ENCODE results near the gene GALNT14.

The GALNT14 gene

DNA sequence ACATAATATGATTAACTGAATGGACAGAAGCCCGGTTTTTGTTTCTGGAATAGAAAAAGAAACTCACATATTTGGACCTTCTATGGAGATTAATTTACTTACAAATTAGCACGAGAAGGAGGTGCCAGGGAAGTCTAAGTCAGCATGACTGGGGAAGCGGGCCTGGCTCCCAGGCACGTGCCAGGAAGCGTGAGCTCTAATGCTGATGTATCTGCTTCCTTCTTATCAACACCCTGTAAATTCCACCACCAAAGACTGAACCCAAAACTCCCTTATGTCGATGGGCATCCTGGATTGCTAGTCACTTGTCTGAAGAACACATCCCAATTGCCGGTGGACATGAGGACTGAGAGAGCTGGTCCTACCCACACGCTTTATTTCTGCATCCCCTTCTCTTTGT, 134.5 kb downstream of the GALNT14 start:
- no peak for DNase-seq

DNA sequence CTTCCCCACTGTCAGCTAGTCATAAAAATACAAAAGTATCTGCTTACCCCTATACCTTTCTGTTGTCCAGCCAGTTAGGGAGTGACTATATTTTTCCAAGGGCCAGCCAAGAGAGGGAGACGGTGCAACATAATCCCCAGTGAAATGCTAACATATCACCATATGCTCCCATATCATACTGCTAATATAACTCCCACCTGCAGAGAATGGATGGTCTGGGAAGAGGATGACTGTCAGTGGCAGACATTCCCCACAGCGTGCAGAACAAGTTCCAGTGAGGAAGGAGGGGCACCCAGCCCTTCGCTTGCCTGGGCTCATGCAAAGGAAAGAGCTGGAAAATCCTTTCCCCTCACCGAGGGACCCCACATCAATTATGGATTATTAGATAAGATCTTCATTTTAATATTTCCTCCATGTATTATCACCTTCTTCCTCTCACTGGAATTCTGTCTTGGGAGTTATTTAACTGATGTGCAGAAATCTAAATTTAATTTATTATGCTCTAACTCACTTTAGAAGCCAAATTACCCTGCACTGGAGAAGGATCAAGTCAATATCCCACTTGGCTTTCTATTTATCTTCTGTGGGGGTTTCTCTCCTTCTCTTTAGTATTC, 135.6 kb downstream of the GALNT14 start:
- no peak for DNase-seq

DNA sequence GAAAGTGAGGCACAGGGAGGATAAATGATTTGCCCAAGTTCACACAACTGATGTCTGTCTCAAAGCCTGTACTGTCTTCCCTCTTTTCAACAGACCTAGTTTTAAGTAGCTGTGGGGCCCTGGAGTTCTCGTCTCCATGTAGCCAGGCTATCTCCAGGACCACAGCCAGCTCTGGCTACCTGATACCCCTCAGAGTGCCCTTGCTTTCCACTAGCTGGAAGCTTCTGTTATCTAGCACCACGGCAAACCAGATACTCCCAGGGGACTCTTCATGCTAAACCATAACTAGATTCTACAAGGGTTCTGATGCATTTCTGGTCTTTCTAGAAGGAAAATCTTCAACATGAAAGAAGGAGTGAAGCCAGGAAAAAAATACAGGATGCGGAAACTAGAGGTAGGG, 137.3 kb downstream of the GALNT14 start:
- no peak for DNase-seq

DNA sequence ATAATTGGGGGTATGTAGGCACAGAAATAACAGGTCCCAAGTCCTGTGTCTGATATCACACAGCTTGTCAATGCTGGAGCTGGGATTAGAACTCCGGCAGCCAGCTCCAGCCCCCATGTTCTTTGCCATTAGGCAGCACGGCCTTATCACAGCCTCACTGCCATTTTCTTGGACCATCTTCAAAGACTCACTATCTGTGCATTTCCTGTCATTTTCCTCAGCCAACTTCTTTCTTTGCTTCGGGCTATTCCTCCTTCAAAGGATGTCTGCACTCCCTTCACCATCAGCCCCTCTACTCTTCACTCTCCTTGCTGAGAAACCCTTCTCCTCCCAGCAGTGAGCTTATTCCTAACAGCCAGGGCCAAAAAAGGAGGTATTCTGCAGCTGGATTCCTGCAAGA, 139.6 kb downstream of the GALNT14 start:
- no peak for DNase-seq

GRCh38 chr2:30997979-30998378, 140.3 kb downstream of the GALNT14 start:
- DNase-seq: no peak

DNA sequence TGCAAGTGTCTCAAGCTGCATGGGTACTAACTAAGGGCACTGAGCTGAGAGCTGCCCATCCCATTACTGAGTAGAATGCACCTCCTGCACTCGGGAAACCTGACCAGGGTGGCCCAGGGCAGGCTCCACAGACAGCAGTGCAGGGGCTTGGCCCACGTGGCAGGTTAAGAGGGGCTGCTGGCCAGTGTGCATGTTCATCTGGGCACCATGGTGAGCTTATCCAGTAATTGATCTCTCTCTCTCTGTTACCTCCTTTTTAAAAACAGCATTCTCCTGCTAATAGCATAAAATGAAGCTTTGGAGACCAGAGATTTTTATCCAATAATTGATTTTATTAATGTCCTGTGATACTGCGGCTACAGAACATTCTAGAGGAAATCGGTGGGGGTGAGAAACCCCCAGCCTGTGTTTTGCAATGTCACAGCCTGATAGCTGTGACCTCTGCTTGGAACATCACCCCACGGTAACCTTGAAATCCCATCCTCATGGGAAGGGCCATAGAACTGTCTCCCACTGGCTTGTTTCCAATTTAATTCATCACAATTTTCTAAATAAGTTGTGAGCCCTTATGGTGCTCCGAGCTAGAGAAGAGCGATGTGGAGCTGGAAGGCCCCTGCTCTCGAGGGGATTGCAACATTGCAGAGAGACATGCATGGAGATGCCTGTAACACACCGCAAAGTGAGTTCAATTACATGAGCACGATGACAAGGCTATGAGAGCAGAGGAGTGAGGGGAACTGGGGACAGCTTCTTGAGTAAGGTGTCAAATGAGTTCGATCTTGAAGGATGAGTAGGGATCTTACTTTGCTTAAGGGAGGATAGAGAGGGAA, 143.8 kb downstream of the GALNT14 start:
- DNase-seq: no peak

DNA sequence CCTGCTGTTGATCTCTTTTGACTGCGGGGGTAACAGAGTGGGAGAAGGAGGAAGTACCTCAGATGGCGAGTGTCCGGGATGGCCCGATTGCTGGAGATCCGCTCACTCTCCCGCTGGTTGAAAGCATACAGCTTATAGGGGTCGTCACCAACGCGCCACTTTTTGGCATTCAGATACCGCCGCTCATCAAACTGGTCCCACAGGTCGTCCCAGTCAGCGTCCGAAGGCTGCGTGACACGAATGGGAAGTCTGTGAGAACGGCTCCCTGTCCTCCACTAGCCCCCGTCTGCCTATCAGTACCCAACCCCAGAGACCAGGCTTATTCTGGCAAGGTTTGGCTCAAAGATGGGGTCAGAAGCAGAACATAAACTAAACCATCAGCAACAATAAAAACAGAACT, 145.5 kb downstream of the GALNT14 start:
- no peak for DNase-seq

DNA sequence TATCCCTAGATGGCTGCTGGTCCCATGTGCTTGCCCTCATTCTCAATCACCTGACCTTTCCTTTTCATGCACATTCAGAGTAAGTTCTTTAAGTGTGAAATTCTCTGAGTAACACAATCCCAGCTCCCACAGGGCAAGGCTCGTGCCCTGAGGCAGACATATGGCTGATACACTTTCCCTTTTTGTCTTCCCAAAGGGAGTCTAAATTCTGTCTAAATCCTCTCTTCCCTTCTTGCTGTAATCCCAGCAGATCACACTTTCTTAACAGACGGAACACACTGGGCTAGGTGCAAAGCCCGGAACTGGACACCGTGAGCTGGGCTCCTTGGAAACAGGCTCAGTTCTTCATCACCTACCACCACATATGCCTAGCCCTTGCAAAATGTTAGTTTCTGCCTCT, 147.6 kb downstream of the GALNT14 start:
- no peak for DNase-seq

GRCh38 chr2:30990176-30990575, 148.1 kb downstream of the GALNT14 start:
- no peak for DNase-seq

- no peak for DNase-seq
Measured at GRCh38 chr2:30989746-30990145, 148.5 kb downstream of the GALNT14 start.

DNA sequence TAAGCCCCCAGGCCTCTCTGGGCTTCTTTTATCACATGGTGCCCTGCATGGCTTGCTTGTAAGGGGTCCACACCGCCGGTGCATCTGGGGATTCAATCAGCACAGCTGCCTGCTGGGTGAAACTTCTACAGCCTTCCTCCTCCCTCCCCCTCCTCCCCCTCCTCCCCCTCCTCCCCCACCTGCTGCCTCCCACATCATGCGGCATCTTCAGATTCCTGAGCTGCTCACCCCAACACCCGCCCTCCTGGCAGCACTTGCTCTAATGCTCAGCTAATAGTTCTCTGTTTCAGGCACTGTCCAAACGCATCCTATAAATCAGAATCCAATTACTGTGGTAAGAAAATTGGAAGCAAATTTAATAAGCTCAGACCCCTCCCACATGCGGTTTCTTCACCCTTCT, 150.7 kb downstream of the GALNT14 start:
- DNase-seq: no peak

GRCh38 chr2:30986231-30986580, 152.0 kb downstream of the GALNT14 start:
- DNase-seq: no peak

GRCh38 chr2:30985493-30986230, 152.6 kb downstream of the GALNT14 start:
- DNase-seq: no peak

- no peak for DNase-seq
Measured at GRCh38 chr2:30984148-30984547, 154.1 kb downstream of the GALNT14 start.

DNA sequence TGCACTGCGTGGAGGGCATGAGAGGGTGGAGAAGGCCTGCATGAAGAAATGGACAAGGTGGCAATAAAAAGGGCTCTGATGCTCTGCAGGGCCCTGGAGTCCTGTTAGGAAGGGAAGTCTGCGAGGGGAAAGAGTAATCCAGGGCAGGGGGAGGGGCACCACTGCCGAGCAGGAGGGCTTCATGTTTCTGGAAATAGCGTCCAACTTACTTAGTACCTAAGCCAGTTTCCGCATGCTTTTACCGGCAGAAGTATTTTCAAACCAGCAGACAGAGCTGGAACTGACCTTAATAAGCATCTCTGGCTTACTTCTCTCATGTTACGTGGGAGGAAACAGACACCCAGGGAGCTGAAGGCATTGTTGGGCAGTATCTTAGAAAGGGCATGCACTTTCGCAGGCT, 156.7 kb downstream of the GALNT14 start:
- peak; percentile 59 for DNase-seq

GRCh38 chr2:30981096-30981495, 157.1 kb downstream of the GALNT14 start:
- DNase-seq: peak; percentile 26

DNA sequence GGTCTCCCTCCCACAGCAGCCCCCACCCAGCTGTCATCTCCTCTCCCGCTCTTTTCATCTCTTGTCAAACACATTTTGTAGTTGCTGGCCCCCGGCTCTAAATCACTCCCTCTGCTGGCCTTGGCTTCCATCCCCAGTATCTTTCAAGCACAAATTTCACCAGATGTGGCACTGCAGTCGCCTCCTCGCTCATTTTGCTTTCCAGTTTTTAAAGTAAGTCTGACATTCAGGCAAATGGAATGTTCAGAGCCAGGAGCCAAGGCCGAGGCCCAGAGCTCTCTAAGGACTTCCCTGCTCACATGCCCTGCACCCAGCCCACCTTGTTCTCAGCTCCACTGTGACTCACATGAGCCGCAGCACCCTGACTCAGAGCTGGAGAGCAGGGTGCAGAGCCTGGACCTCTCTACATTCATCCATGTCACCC, 158.4 kb downstream of the GALNT14 start:
- DNase-seq: peak; percentile 26

DNA sequence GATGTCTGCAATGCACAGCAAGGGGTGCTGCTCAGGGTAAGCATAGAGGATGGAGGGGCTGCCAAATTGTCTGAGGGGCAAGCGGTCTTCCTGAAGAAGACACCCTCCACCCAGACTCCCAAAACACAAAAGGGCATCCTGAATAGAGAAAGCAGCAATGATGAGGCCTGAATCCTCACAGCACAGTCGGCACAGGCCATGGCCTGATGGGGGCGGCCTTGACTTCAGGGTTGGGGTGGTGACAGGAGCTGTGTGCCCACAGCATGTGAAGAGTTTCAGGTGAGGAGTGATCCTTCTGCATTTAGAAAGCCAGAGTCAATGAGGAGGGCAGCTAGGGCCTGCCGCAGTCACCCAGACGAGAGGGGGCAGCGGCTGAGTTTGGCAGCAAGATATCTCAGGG, 159.4 kb downstream of the GALNT14 start:
- peak; percentile 23 for DNase-seq

DNA sequence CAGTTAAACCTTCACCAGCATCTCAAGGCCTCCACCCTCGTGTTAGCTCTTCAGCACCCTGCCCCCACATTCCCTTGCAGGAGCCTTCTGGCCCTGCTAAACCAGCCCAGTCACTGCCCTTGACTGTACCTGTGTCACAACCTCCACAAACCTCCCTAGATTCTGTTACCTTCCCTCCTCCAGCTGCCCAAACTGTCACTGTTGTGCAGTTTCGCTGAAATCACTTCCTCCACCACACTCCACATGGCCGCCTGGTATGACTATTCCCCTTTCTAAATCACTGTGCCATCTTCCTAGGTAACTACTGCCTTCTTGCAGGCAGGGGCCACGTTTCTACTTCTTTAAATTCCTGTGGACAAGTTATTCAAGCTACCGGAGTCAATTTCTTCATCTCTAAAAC, 160.2 kb downstream of the GALNT14 start:
- no peak for DNase-seq

DNA sequence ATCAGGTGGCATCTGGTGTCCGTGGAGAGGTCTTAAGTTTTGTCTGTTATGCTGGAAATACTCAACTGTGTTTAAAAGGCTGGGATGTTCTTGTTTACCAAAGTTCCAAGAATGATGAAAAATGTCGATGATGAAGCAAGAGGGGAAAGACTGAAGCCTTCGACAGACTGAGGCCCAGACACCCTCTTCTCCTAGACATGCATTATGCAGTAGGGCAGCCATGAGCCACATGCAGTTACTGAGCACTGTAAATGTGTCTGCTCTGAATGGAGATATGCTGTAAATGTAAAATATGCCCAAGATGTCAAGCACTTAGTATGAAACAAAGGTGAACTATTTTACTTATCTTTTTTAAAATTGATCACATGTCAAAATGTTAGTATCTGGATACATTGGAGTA, 163.1 kb downstream of the GALNT14 start:
- DNase-seq: no peak

- no peak for DNase-seq
Measured at GRCh38 chr2:30974554-30974953, 163.7 kb downstream of the GALNT14 start.

DNA sequence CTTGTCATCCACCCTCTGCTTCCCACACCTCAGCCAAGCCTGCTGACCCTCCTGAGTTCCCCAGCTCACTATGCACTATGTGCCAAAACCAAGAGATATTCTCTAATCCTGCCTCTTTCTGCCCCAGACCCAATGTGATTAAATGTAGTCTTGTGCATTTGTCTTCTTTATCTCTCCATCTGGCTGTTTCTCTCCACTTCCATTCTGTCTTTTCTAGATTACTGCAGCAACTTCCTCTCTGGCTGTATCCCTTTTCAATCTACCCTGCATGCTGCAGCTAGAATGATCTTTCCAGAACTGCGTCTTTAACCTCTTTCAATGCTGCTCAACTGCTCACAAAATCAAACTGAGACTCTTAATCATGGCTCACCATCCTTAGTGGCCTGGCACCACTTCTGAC, 164.1 kb downstream of the GALNT14 start:
- DNase-seq: no peak

GRCh38 chr2:30971231-30972025, 166.8 kb downstream of the GALNT14 start:
- DNase-seq: peak; percentile 8

Data from left hindlimb (tissue), 1 donor.